Activated CD4-positive, alpha-beta T cell treated with anti-CD3 and anti-CD28 coated beads for 36 hours (primary cell): Measurements from ENCODE around the gene GDAP2. TPM values are rescaled to one million over a fixed set of nuclear protein-coding genes. Genes with fewer than 3 reads are reported as not detected.

Experiments
- ATAC-seq: fragments of 200-7000 bp; cut with Tn5 transposase; one replicate; pipeline ENCODE4 v1.10.0; 2021; ENCODE audit warnings: mild to moderate bottlenecking, moderate library complexity
- CTCF ChIA-PET: fragments of 350-600 bp; sonication (Branson Sonifier 250); formaldehyde crosslinking; loops from one replicate; lab custom pipeline; 2021; ENCODE audit warnings: antibody characterized with exemption; lab: Charles Lee
- POLR2A ChIA-PET: fragments of 350-600 bp; sonication (Branson Sonifier 250); formaldehyde crosslinking; loops from one replicate; lab custom pipeline; 2021; ENCODE audit warnings: antibody characterized with exemption, inconsistent platforms; lab: Charles Lee
- DNase-seq: peaks from one replicate; pipeline ENCODE4 v3.0.0-alpha.2; 2020
- H3K27ac Mint-ChIP-seq: one replicate; pipeline ENCODE4 v1.8.0; 2021; ENCODE audit warnings: mixed read lengths
- H3K27me3 Mint-ChIP-seq: one replicate; pipeline ENCODE4 v1.8.0; 2021; ENCODE audit warnings: mixed read lengths
- H3K36me3 Mint-ChIP-seq: one replicate; pipeline ENCODE4 v1.8.0; 2021; ENCODE audit warnings: low read depth, mixed read lengths
- H3K4me1 Mint-ChIP-seq: one replicate; pipeline ENCODE4 v1.8.0; 2021; ENCODE audit warnings: mixed read lengths
- H3K4me3 Mint-ChIP-seq: one replicate; pipeline ENCODE4 v1.8.0; 2021; ENCODE audit warnings: mild to moderate bottlenecking, moderate library complexity, mixed read lengths
- H3K9me3 Mint-ChIP-seq: one replicate; pipeline ENCODE4 v1.8.0; 2021; ENCODE audit warnings: low read depth, mixed read lengths
- intact Hi-C, 2 experiments: fragments of 100-400 bp; cut with DNase I in 1 of 2; cut with micrococcal nuclease in 1 of 2; formaldehyde crosslinking; loops; one replicate each; pipeline versions ENCODE4 v1.14.2 to v1.15.1; 2022 to 2024; cut with DNase I, micrococcal nuclease
- total RNA-seq, 2 experiments: library from RNA; stranded (reverse); gene quantifications; one replicate each; pipeline ENCODE4 v1.2.3, GENCODE V29; 2021

GDAP2 gene
- total RNA-seq, 2 experiments from 2014 or later: 18.8 to 20.9 TPM

- ChIA-PET CTCF (interaction anchor here (0.7 kb wide), 2 partner anchors 586 to 1237 kb away, joined by 3 read pairs; no protein-coding TSS in a partner anchor), POLR2A (interaction anchor here (0.7 kb wide), 1 partner anchor 24 kb away, joined by 3 read pairs; no protein-coding TSS in a partner anchor)
- intact Hi-C loops: no loop called here
- H3K27ac Mint-ChIP-seq: peak overlapping the region; percentile 53
- DNase-seq: no peak
- no peaks in the 10 kb centered on the region for H3K9me3 Mint-ChIP-seq
- ATAC-seq: no peak
- H3K4me3 Mint-ChIP-seq: no peak overlapping the region
- peaks cover 4% of the 10 kb centered on the region for H3K4me1 Mint-ChIP-seq
- H3K36me3 Mint-ChIP-seq: peaks cover 38% of the 10 kb centered on the region
- no peaks in the 10 kb centered on the region for H3K27me3 Mint-ChIP-seq
Observed at GRCh38 chr1:117899801-117900200, 29.6 kb downstream of the GDAP2 start.

DNA sequence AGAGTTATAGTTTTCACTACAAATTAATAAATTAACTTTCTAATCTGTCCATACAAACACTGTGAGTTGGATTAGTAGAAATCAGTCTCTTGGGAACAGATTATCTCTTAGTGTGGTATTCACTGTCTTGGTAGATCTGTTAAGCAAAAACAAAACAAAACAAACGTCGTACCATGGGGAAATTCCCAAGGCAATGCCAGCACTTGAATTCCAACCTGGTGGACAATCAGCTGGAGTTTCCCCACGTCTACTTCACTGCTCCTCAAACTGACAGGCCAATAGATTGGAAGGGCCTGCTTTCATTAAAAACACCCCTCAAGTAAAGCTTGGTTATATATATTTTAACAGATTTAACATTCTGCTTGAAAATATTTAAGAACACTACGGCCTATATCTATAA is 31.9 kb downstream of the GDAP2 start:
- Mint-ChIP-seq H3K9me3 (no peaks in the 10 kb centered on the region), H3K4me3 (no peak overlapping the region), H3K27ac (no peak overlapping the region), H3K4me1 (peaks cover 4% of the 10 kb centered on the region), H3K36me3 (peaks cover 29% of the 10 kb centered on the region), H3K27me3 (no peaks in the 10 kb centered on the region)
- ATAC-seq: no peak
- DNase-seq: no peak
- ChIA-PET POLR2A (no interaction called here), CTCF (interaction anchor here (1.0 to 2.3 kb wide), 3 partner anchors 17 to 384 kb away, joined by 3 to 14 read pairs (median 6); no protein-coding TSS in a partner anchor)
- intact Hi-C loops: no loop called here

DNA sequence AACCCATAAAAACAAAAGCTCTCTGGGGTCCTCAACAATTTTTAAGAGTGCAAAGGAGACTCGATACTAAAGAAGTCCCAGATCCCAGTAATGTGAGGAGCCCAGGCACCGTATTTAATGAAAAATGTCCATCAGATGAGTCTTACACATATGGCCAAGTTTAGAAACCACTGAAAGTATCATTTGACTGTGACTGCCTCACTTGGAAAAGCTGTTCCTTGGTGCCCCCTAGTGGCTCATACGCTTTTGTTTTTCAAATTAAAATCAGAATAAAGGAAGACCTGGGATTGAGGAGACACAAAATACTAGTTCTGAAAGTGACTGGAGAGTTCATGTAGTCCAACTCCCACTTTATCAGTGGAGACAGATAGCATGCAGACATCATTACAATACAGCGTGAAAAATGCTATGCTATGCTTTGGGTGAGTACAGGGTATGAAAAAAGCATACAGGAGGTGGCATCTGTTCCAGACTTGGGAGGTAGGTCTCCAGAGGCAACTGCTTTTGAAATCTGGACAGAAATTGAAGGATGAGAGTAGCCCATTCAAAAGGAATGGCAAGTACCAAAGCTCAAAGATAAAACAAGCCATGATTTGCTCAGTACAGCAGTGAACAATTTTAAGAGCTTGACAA is 33.8 kb downstream of the GDAP2 start:
- Mint-ChIP-seq H3K27ac (no peak overlapping the region), H3K4me1 (peaks cover 4% of the 10 kb centered on the region), H3K27me3 (no peaks in the 10 kb centered on the region), H3K9me3 (no peaks in the 10 kb centered on the region), H3K4me3 (no peak overlapping the region), H3K36me3 (peaks cover 16% of the 10 kb centered on the region)
- ChIA-PET POLR2A (no interaction called here), CTCF (interaction anchor here (0.6 to 3.8 kb wide), 33 partner anchors 11 to 619 kb away, joined by 3 to 49 read pairs (median 4); partner anchors contain the start of genes GDAP2 and WDR3)
- intact Hi-C loops: loop anchor here (1.0 to 2.0 kb wide), 5 partner anchors 137 to 383 kb away; no protein-coding TSS in a partner anchor
- ATAC-seq (peak; percentile 91), DNase-seq (peak; percentile 77)

DNA sequence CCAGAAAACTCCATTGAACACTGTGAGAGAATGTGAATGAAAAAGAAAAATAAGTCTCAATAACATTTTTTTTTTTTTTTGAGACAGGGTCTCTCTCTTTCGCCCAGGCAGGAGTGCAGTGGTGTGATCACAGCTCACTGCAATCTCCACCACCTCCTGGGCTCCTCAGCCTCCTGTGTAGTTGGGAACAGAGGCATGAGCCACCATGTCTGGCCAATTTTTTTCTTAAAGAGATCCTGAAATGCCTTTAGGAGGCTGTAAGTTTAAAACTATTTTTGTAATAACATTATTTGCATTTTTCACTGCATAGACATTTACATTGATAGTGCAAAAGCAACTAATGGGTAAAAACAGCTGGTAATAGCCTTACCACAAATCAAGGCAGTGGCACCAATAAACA is 35.3 kb downstream of the GDAP2 start:
- no peak for ATAC-seq
- Mint-ChIP-seq H3K27me3 (no peaks in the 10 kb centered on the region), H3K4me3 (no peak overlapping the region), H3K4me1 (peaks cover 2% of the 10 kb centered on the region), H3K27ac (no peak overlapping the region), H3K36me3 (peaks cover 14% of the 10 kb centered on the region), H3K9me3 (no peaks in the 10 kb centered on the region)
- POLR2A ChIA-PET: no interaction called here
- CTCF ChIA-PET: interaction anchor here (0.6 to 3.8 kb wide), 11 partner anchors 15 to 401 kb away, joined by 3 to 49 read pairs (median 5); no protein-coding TSS in a partner anchor
- intact Hi-C loops: loop anchor here (2.0 kb wide), 2 partner anchors 135 to 381 kb away; no protein-coding TSS in a partner anchor
- DNase-seq: no peak

DNA sequence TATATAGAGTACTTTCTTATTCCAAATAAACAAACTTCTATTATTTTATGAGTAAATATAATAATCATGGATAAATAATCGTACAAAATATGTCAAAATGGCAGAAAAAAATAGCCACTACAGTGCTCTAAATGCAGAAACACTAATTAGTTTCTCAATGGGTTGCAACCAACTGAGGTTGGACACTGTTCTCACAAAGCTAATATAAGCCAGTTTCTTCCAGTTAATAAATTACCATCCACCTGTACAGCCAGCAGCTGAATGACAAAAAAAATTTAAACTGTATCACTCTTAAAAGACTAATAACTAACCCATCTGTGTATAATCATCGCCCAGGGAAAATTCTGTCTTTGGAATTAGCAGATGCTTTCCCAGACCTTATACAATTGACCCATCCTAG is 36.9 kb downstream of the GDAP2 start:
- ATAC-seq (no peak), DNase-seq (no peak)
- CTCF ChIA-PET: interaction anchor here (0.7 kb wide), 1 partner anchor 358 kb away, joined by 4 read pairs; no protein-coding TSS in a partner anchor
- Mint-ChIP-seq H3K4me3 (no peak overlapping the region), H3K36me3 (peaks cover 15% of the 10 kb centered on the region), H3K27me3 (no peaks in the 10 kb centered on the region), H3K27ac (no peak overlapping the region), H3K9me3 (no peaks in the 10 kb centered on the region), H3K4me1 (peaks cover 2% of the 10 kb centered on the region)
- POLR2A ChIA-PET: no interaction called here
- intact Hi-C loops: no loop called here

DNA sequence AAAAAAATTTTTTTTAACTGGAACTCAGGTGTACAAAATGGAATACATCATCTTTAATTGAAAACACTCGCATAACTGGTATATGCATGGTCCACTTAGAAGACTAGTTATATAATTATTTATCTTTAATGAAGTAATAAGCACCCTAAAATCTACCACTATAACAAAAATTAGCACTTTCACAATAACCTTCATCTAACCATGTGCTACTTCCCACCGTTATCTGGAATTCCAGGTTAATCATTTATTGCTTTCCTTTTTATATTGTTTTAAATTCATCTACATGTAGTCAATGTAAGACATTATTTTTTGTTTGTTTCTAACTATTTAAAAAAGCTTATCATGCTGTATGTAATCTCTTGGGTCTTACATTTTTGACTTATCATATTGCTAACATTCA is 39.0 kb downstream of the GDAP2 start:
- H3K36me3 Mint-ChIP-seq: peaks cover 11% of the 10 kb centered on the region

GRCh38 chr1:117886101-117886795 is 43.2 kb downstream of the GDAP2 start:
- ChIA-PET CTCF (interaction anchor here (0.8 to 2.5 kb wide), 3 partner anchors 9 to 21 kb away, joined by 3 to 9 read pairs (median 3); no protein-coding TSS in a partner anchor), POLR2A (no interaction called here)
- intact Hi-C loops: no loop called here
- H3K27ac Mint-ChIP-seq: no peak overlapping the region
- no peaks in the 10 kb centered on the region for H3K4me1 Mint-ChIP-seq
- H3K27me3 Mint-ChIP-seq: no peaks in the 10 kb centered on the region
- no peak overlapping the region for H3K4me3 Mint-ChIP-seq
- ATAC-seq (no peak), DNase-seq (no peak)
- no peaks in the 10 kb centered on the region for H3K9me3 Mint-ChIP-seq
- H3K36me3 Mint-ChIP-seq: peaks cover 10% of the 10 kb centered on the region

More for the DNA sequence above, 39.0 kb downstream of the GDAP2 start:
- Mint-ChIP-seq H3K27me3 (no peaks in the 10 kb centered on the region), H3K9me3 (no peaks in the 10 kb centered on the region), H3K4me1 (no peaks in the 10 kb centered on the region), H3K27ac (no peak overlapping the region), H3K4me3 (no peak overlapping the region)
- ChIA-PET POLR2A (no interaction called here), CTCF (interaction anchor here (1.7 kb wide), 1 partner anchor 356 kb away, joined by 5 read pairs; no protein-coding TSS in a partner anchor)
- DNase-seq (no peak), ATAC-seq (no peak)
- intact Hi-C loops: no loop called here

GRCh38 chr1:117883616-117884015 is 45.8 kb downstream of the GDAP2 start:
- ATAC-seq (no peak), DNase-seq (no peak)
- H3K27ac Mint-ChIP-seq: no peak overlapping the region
- intact Hi-C loops: no loop called here
- H3K4me3 Mint-ChIP-seq: no peak overlapping the region
- no peaks in the 10 kb centered on the region for H3K4me1 Mint-ChIP-seq
- ChIA-PET POLR2A (no interaction called here), CTCF (interaction anchor here (0.7 to 2.5 kb wide), 3 partner anchors 12 to 1630 kb away, joined by 4 to 9 read pairs (median 4); no protein-coding TSS in a partner anchor)
- H3K9me3 Mint-ChIP-seq: no peaks in the 10 kb centered on the region
- H3K36me3 Mint-ChIP-seq: peaks cover 21% of the 10 kb centered on the region
- H3K27me3 Mint-ChIP-seq: no peaks in the 10 kb centered on the region

DNA sequence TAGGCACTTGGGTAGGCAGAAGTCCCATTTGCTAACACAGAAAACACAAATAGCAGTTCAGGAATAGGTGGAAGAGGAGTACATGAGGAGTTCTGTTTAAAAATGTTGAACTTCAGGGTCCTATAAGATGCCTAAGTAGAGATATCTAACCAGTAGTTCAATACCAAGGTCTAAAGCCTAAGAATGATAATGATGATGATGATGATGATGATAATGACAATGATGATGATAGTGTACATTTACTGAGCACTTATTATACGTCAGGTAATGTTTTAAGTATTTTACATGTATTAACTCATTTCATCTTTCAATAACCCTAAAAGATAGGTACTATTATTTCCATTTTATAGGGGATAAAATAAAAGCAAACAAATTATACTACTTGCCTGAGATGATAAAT is 50.1 kb downstream of the GDAP2 start:
- Mint-ChIP-seq H3K4me3 (no peak overlapping the region), H3K27me3 (no peaks in the 10 kb centered on the region), H3K9me3 (no peaks in the 10 kb centered on the region), H3K36me3 (peaks cover 58% of the 10 kb centered on the region), H3K27ac (no peak overlapping the region), H3K4me1 (no peaks in the 10 kb centered on the region)
- ChIA-PET CTCF (interaction anchor here (0.7 to 2.7 kb wide), 2 partner anchors 9 to 17 kb away, joined by 3 to 14 read pairs; no protein-coding TSS in a partner anchor), POLR2A (interaction anchor here (0.6 kb wide), 1 partner anchor 271 kb away, joined by 3 read pairs; no protein-coding TSS in a partner anchor)
- intact Hi-C loops: no loop called here
- ATAC-seq (no peak), DNase-seq (no peak)

DNA sequence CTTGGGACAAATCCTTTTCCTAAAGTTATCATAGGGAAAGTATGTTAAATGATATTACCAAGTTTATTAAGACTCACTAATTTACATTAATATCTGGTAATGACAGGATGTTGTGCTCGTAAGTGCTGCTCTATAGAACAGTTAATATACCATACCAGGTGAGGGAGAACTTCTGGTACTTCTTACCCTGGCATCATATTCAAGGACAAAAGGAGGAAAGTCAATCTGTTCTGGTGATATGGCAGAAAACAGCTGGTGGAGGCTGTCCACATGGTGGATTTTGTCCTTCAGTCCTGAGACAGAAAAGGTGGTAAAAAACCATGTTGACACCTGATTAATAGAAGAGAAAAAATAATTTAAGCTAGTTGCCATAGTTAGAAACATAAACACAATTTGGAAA is 51.6 kb downstream of the GDAP2 start:
- no peak overlapping the region for H3K27ac Mint-ChIP-seq
- CTCF ChIA-PET: no interaction called here
- H3K9me3 Mint-ChIP-seq: peaks cover 5% of the 10 kb centered on the region
- no peak for ATAC-seq
- peaks cover 64% of the 10 kb centered on the region for H3K36me3 Mint-ChIP-seq
- POLR2A ChIA-PET: no interaction called here
- H3K27me3 Mint-ChIP-seq: no peaks in the 10 kb centered on the region
- no peak overlapping the region for H3K4me3 Mint-ChIP-seq
- no peak for DNase-seq
- no peaks in the 10 kb centered on the region for H3K4me1 Mint-ChIP-seq
- intact Hi-C loops: no loop called here

DNA sequence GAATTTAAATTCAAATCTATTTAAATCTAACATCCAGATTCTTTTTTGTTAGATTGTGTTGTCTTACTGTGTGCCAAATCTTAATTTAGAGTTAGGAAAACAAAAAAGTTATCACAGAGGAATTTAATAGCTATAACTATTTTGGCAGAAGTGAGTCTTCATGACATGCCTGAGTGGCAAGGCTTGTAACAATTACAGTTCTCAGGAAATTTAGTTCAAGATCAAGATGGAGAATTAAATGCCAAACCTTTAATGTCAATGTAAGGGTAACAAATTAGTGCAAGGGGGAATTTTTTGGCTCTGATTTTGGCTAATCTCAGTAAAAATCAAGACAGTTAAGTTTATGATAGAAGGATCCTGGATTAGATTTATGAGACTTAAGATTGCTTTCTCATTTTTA is 58.4 kb downstream of the GDAP2 start:
- ChIA-PET CTCF (interaction anchor here (0.6 to 0.7 kb wide), 2 partner anchors 8 to 10 kb away, joined by 3 read pairs; no protein-coding TSS in a partner anchor), POLR2A (no interaction called here)
- H3K36me3 Mint-ChIP-seq: peaks cover 84% of the 10 kb centered on the region
- ATAC-seq (no peak), DNase-seq (no peak)
- intact Hi-C loops: no loop called here
- peaks cover 8% of the 10 kb centered on the region for H3K9me3 Mint-ChIP-seq
- no peak overlapping the region for H3K27ac Mint-ChIP-seq
- no peaks in the 10 kb centered on the region for H3K4me1 Mint-ChIP-seq
- H3K27me3 Mint-ChIP-seq: no peaks in the 10 kb centered on the region
- H3K4me3 Mint-ChIP-seq: no peak overlapping the region
